Fibroblast of skin of left quadriceps (primary cell): ENCODE measurements around the gene STAT1.
"Not testable (repeated sequence)": the region's sequence is repeated elsewhere in the genome, so short reads cannot be mapped to it uniquely, and the experiment has no call there.

ENCODE experiments used
- DNase-seq, 2 experiments: peaks; one replicate each; pipeline ENCODE4 v3.0.0-alpha.2; 2013; ENCODE audit warnings: low read depth in 2 of 2

The STAT1 gene

DNA sequence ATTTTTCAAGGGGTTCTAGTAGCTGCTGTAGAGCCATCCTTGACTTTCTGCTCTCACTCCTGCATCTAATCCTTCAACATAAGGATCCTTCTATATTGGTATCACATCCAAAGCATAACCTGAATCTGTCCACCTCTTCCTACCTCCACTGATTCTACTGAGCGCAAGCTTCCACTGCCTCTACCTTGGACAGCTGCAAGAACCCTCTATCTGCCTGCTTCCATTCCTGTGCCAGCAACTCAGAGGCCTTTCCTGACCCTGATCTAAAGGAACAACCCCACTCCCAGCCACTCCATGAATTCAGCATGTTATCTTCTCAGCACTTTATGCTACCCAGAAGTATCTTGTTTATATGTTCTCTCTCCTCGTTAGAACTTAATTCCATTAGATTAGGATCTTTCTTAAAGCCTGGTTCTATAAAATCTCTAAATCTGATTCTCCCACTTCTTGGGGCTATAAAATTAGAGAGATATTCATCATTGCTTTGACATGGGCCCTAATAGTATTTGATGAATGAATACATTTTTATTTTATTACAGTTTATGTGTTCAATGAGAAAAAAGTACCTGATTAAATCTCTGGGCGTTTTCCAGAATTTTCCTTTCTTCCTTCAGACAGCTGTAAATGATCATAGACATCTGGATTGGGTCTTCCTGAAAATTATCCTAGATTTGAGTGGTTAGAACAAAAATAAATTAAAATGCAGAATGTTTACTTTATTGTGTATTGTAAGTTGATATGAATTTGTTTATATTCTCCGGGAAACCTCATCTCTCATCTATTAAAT lies 6.8 kb downstream of the STAT1 start:
- DNase-seq = no peak

- DNase-seq = no peak
Observed at GRCh38 chr2:191006297-191006696, 7.7 kb downstream of the STAT1 start.

DNA sequence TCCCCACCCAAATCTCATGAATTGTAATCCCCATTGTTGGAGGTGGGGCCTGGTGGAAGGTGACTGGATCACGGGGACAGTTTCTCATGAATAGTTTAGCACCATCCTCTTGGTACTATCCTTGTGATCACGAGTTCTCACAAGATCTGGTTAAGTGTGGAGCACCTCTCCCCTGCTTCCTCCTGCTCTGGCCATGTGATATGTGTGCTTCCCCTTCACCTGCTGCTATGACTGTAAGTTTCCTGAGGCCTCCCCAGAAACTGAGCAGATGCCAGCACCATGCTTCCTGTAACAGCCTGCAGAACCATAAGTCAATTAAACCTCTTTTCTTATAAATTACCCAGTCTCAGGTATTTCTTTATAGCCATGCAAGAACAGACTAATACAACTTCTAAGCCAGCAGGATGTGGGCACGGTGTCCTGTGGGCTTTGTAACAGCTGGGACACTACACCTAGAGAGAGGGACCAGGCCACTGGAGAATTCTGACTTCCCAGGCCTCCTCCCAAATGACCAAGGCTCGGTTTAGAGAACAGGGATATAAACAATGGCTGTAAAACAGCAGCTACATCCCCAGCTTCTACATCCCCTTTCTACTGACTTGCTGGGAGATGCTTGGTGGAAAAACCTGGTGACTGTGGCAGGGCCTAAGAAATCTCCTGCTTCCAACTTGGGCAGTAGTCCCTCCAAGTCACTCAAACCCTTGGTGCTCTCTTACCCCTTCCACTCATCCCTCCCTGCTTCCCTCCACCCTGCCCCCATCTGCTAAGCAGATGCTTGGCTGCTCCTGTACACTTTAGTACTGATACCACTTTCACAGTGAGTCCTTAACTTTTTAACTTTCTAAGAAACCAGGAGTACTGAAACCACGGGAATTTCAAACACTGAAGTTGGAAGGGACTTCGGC lies 10.3 kb downstream of the STAT1 start:
- no peak for DNase-seq

DNA sequence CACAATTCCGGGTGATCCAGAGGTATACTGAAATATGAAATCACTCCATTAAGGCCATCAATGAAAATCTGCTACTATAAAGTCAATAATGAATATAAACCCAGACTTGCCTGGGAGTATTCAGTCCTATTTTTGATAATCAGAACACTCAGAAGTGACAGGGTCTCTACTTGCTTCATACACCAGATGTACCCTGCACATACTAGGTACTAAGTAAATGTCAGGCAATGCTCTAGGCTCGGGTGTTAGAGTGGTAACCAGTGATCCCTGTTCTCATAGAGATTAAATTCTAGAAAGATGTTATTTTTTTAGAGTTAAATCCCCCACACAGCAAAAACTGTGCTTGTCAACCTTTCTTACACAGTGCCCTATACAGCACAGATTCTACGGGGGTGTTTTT lies 12.3 kb downstream of the STAT1 start:
- DNase-seq = no peak

DNA sequence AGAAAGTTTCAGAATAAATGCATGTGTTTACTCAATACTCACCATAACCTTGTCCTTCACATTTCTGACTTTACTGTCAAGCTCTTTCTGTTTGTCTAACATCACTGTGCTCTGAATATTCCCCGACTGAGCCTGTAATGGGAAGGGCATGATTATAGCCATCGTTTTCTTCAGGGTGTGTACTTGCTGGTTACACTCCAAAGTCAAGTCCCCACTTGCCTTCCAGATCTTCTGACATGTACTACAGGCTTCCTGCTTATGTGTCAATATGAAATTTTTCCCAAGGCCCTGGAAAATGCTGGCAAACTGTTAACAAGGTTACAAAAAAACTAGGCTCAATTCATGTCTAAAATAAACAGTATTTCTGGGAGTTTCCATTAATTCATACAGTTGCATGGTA lies 12.9 kb downstream of the STAT1 start:
- DNase-seq = no peak

DNA sequence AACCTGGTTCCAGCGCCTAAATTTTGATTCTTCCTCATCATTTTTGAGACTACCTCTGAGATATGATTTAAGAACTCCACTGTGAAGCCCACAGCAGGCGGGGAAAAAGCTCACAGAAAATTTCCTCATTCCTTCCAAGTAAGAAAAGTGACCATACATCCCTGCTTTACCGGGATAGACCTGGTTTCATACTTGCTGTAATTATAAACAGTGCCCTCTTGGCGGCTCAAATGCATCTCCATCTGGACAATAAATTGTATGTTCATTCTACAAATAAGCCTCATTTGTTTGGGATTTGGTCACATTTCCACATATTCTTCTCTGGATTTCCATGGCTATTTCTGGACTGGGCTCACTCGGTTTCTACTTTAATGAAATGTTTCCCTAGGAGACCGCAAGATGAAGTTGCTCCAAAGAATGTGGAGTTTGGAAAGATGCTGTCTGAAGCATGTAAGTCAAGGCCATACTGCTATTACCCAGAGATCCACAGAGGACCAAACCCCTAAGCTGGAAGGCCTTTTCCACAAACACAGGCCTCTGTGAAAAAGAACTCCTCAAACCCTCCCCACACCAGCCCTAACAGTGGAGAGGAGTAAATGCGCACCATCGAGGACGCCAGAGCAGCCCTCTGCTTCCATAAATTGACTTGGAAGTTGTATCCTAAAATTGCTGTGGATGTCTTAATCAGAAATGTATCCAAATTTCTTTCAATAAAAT lies 13.9 kb downstream of the STAT1 start:
- DNase-seq = no peak

- no peak for DNase-seq
Observed at GRCh38 chr2:190999058-190999457, 14.9 kb downstream of the STAT1 start.

GRCh38 chr2:190997526-190998113 lies 16.4 kb downstream of the STAT1 start:
- no peak for DNase-seq

- no peak for DNase-seq
Observed at GRCh38 chr2:190996947-190997346, 17.0 kb downstream of the STAT1 start.

GRCh38 chr2:190996338-190996946 lies 17.5 kb downstream of the STAT1 start:
- no peak for DNase-seq

DNA sequence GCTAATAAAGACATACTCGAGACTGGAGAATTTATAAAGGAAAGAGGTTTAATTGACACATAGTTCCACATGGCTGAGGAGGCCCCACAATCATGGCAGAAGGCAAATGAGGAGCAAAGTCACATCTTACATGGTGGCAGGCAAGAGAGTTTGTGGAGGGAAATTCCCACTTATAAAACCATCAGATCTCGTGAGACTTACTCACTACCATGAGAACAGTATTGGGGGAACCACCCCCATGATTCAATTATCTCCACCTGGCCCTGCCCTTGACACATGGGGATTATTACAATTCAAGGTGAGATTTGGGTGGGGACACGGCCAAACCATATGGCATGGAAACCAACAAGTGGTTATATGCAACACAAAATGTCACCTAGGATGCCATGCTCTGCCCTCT lies 18.7 kb downstream of the STAT1 start:
- not testable (repeated sequence) for DNase-seq

DNA sequence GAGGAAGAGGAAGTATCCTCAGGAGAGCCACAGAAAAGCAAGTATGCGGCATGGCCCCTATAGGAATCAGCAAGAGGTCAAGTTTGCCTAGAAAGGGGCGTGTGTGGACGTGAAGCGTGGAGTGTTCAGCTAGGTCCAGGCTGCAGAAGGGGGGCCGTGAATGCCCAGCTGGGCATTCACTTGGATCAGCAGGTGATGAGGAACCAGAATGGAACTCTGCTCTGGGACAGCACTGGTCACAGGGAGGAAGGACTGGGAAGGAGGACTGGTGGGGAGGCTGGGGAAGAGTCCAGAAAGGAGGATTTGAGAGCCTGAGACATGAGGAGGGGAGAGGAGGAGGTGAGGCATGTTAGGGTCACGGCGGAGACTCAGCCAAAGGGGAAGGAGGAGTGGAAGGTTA lies 19.8 kb downstream of the STAT1 start:
- no peak for DNase-seq

GRCh38 chr2:190993292-190993643 lies 20.7 kb downstream of the STAT1 start:
- DNase-seq = no peak

DNA sequence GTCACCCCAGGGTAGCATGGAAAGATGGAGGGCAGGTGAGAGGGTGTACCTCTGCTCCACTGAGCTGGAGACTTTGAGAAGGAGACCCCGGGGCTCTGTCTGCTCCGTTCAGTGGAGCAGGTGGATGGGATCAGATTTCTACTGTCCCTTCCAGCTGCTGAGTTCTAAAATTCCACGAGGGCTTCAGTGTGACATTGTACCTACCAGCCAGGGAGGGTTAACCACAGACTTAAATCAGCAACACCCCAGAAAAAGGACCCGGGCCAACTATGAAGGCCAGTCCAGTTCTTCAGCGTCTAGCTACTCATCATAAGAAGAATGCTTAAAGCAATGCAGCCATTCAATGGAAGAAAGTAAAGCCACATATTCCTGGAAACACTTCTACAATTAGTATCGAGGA lies 23.8 kb downstream of the STAT1 start:
- DNase-seq = no peak

DNA sequence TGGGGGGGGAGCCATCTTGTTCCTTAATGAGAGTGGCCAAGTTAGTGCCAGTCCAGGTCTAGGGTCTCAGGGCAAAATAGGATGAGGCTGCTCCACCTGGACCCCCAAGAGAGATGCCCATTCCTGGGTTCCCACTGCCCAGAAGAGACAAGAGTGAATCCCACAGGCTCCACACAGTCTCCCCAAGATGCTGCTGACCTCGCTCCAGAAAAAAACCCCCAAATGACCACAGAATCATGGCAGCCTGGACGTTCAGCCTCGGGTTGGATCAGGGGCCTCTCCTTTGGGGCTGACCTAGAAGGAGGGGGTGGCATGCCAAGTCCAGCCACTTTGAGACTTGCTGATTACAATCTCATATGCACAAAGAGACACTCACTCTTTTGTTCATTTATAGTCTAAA lies 25.1 kb downstream of the STAT1 start:
- no peak for DNase-seq

- no peak for DNase-seq
Observed at GRCh38 chr2:190987938-190988337, 26.0 kb downstream of the STAT1 start.

GRCh38 chr2:190987116-190987515 lies 26.9 kb downstream of the STAT1 start:
- DNase-seq = no peak

DNA sequence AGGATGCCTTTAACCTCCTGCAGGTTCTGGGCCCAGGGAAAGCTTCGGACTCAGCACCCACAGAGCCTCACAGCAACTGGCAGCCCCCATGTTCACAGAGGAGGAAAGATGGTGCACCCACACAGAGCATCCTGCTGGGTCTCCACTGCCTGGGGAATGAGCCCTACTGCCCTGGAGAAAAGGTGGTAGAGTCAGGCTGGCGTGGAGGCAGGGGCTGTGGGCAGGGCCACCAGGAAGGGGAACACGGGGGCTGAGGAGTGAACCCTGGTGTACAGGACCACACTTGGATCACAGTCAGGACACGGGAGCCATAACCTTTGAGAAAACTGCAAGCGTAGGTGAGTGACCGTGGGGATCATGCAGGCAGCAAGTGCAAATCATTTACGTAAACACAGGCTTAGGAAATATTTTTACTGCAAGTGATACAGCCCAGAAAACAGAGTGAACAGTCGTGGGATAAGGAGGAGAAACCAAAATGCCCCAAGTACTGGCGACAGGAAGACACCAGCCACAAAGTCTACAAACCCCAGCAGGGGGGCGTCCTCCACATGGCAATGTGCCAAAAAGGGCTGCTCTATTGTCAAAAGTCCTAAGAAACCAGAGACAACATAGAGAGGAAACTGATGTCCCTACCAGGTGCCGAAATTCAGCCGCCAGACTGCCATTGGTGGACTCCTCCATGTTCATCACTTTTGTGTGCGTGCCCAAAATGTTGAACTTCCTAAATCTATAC lies 27.6 kb downstream of the STAT1 start:
- DNase-seq = no peak

GRCh38 chr2:190984595-190984994 lies 29.4 kb downstream of the STAT1 start:
- DNase-seq = no peak

DNA sequence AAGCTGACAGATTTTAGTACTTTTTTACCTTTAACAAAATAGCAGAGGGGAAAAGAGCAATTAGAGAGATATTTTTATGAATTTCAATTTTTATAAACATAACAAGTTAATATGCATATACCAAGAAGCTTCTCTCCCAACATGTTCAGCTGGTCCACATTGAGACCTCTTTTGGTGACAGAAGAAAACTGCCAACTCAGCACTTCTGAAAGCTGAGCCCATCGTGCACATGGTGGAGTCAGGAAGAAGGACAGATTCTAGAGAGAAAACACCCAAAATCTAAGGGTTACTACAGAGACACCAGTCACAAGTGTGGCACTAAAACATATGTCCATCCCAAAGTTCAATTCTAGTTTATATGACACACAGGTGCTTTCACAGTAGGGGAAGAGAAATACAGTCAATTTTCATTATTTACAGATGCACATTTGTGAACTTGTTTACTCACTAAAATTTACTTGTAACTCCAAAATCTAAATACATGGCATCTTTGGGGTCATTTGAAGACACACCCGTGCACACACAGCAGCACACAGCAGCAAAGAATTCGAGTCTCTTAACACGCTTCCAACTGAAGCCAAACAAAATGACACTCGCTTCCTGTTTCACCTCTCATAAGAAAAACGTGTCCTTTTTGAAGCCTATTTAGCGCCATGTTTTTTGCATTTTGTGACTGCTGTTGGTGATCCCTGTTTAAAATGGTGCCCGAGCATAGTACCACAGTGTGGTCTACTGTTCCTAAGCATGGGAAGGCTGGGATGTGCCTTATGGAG lies 31.5 kb downstream of the STAT1 start:
- DNase-seq = no peak
